Measurements from ENCODE around the gene NOD2. TPM values are rescaled to one million over a fixed set of nuclear protein-coding genes. Genes with fewer than 3 reads are reported as not detected.
A peak's percentile ranks its signal among the peaks of the same experiment; 100 is the strongest.

The NOD2 gene
- total RNA-seq, 2 donors from 2014 or later: 1.3 to 1.4 TPM

DNA sequence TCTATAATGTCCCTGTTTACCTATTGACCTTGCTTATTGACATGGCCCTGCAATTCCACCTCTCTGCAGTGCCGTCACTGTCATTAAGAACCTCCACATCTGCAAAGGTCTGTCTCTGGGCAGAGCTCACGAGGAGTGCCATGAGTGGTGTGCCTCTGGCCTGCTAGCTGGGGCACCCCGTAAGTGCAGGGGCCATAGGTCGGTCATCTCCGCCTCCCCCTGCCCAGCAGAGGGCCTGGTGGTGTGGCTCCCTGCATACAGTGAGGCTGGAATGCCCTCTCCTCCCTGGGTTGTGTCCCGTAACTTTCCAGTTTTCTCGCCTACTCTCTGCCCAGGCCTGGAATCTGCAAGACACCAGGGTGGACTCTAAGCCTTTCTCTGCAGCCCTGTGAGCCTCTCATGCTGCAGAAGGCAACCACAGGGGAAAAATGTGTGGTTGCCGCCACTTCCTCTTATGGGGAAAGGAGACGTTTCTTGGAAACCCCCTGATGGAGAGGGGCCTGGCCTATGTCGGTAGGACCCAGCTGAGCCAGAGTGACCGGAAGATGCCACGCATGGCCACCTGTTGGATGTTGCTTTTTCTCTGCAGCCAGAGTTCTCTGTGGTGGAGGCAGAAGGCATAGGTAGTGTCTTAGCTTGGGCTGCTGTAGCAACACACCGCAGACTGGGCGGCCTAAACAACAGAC lies 9.6 kb upstream of the NOD2 start:
- intact Hi-C loops (cut with DNase I): no loop called here
- ATAC-seq (peak; percentile 30 to 32), DNase-seq (no peak)

DNA sequence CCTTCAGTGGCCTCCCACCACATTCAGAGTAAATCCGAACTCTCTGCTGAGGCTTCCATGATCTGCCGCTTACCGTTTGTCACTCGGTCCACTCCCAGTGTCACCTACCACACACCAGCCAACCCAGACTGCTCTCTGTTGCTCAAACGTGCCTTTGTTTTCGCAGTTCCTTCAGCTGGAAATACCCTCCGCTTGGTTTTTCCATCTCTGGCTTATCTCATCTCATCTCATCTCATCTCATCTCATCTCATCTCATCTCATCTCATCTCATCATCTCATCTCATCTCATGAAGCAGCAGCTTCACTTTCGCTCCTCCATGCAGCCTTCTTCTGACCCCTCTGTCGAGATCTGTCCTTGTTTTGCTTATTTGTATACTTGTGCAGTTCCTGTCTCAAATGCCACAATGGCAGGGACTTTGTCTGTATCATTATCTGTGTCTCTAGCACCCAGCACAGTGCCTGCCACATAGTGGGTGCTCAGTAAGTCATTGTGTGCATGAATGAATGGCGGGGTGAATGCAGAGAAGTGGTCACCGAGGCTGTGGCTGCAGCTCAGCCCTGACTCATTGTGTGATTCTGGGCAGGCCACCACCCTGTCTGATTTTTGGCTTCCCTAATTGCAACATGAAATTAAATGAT lies 8.5 kb upstream of the NOD2 start:
- no peak for DNase-seq

DNA sequence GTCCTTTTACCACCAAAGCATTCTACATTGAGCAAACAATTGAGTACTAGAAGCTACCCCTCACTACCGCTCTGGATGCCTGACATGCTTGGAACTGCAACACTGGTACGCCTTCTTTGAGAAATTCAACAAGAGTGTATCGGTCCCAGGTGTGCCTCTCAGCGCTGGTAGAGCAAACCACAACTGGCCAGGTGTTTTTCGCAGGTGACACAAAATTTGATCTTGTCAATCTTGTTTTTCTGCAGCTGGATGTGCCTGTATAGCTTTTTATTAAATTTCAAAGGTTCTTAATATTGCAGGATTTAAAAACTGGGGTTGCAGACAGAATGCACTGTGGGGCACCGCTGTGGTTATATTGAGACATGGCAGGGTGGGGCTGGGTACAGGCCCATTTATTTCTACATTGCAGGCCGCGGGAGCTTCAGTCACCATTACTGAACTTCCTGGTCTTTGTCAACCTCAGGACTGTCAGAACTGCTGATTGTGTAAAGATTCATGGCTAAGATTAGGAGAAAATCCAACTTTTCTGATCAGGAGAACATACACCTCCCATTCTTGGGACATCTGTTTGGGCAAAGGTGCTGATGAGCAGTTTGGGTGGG lies 7.8 kb upstream of the NOD2 start:
- no peak for DNase-seq
- intact Hi-C loops (cut with DNase I): no loop called here
- ATAC-seq: peak in 1 of 2 donors; percentile 45

More for the DNA sequence above, 8.5 kb upstream of the NOD2 start:
- intact Hi-C loops (cut with DNase I): no loop called here
- peak in 1 of 2 donors; percentile 19 for ATAC-seq

DNA sequence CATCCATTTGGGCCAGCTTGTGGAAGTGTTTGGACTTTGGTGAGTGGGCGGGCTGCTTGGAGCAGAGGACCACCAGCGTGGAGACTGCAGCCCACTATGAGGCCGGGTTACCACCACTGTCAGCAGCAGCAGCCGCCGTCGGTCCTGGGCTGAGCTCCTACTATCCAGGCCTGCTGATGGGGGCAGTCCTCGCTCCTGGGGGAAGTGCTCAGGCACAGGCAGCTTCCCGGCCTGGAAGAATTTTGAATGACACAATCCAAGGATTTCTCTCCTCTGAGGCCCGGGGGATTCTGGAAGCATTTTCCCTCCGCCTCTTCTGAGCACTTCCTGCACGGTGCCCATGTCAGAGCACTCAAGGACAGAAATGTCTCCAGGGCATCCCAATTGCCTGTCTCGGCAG lies 5.3 kb upstream of the NOD2 start:
- ATAC-seq (peak in 1 of 2 donors; percentile 13), DNase-seq (no peak)
- intact Hi-C loops (cut with DNase I): no loop called here

DNA sequence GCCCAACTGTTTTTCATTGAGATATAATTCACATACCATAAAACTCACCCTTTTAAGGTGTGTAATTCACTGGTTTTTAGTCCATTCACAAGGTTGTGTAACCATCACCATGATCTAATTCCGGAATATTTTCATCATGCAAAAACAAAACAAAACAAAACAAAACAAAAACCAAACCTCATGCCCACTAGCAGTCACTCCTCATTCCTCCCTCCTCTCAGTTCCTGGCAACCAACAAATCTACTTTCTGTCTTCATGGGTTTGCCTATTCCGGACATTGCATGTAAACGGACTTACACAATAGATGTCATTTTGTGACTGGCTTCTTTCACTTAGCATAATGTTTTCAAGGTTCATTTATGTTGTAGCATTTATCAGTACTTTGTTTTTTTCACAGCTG lies 4.5 kb upstream of the NOD2 start:
- no peak for DNase-seq
- ATAC-seq: no peak
- intact Hi-C loops (cut with DNase I): no loop called here

DNA sequence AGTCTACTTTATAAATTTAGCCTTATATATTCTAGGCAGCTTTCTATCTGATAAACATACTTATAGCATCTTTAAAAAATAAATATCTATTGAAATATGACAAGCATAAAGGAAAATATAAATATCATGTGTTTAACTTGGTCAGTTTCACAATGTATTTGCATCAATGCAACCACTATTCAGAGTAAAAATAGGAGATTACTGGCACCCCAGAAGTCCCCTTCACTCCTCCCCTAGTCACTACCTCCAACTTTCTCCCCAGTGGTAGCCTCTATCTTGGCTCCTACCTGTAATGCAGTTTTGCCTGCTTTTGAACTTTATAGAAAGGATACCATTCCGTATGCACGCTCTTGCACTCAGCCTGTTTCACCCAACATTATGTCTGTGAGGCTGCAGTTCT lies 3.2 kb upstream of the NOD2 start:
- DNase-seq (no peak), ATAC-seq (no peak)
- intact Hi-C loops (cut with DNase I): no loop called here

DNA sequence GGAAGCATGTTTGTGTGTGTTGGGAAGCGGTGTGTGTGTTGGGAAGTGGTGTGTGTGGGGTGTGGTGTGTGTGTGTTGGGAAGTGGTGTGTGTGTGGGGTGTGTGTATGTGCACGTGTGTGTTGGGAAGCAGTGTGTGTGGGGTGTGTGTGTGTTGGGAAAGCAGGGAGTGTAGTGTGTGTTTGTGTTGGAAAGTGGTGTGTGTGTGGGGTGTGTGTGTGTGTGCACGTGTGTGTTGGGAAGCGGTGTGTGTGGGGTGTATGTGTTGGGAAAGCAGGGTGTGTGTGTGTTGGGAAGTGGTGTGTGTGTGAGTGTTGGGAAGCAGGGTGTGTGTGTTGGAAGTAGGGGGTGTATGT lies 785 bp upstream of the NOD2 start:
- intact Hi-C loops (cut with DNase I): no loop called here
- ATAC-seq: no peak
- DNase-seq: no peak

DNA sequence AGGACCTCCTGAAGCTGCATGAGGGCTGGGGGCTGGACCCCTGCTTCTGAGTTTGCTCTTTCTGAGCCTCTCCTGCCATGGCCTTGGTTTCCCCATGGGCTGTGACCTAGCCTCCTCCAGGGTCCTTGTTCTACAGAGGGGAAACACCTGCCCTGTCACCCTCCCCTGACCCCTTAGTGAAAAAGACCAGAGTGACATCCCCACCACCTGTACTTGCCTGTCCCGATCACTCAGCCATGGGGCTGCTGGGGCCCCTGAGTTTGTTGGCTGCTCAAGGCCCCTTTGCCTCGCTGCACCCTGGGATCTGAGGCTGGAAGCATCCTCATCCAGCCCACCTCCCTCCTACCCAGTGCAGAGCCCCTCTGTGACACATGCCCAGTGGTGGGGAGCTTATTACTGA lies 800 bp downstream of the NOD2 start:
- ATAC-seq (no peak), DNase-seq (no peak)
- intact Hi-C loops (cut with DNase I): no loop called here

DNA sequence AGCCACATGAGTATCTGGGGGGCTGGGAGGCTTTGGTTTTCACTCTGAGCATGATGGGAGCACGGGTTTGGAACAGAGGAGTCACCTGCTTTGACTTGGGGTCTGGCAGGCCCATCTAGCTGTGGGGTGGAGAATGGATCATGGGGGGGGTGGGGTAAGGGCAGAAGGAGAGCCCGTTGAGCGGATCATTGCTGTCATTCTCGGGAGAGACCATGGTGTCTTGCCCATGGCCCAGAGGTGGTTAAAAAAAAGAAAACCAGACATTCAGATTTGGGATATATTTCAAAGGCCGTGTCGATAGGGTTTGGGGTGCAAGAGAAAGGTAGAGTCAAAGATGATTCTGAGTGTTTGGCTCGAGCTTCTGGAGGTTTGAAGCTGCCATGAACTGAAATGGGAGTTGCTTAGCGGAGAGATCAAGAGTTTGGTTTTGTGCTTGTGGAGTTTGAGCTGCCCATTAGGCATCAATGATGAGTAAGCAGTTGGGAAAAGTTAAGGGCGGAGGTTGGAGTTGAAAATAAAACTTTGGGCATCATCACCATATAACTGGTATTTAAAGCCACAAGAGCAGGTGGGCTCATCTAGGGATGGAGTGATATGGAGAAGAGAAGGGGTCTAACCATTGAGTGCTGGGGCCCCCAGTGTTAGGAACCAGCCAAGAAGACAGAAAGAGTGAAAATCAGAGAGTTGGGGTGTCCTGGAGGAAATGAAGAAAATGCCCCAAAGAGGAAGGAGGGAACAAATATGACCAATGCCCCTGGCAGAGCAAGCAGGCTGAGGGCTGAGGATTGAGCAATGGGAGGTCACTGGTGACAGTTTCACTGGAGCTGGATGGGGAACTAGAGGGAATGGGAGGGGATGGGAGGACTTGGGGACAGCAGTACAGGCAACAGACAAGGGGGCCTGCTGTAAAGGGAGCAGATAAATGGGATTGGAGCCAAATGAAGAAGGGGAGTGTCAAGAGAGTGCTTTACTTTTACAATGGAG lies 1.9 kb downstream of the NOD2 start:
- ATAC-seq: peak in 1 of 2 donors; percentile 56
- peak; percentile 47 for DNase-seq
- intact Hi-C loops (cut with DNase I): no loop called here

DNA sequence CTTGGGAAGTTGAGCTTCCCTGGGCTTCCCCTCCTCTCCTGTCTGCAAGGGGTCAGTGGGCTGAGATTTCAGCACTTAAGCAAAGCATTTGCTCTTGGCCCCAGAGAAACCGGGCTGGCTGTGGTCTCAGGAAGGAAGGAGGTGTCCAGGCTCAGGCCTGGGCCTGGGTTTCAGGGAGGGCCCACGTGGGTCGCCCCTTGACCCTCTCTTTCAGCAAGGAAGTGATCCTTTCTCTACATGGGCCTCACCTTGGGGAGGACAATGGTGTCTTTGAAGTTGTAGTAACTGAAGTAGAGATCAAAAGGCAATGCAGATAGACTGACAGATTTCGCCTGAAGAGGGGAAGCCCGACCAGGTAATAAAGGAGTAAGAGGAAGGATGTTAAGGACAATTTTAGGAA lies 2.7 kb downstream of the NOD2 start:
- intact Hi-C loops (cut with DNase I): no loop called here
- DNase-seq: no peak
- ATAC-seq: no peak

DNA sequence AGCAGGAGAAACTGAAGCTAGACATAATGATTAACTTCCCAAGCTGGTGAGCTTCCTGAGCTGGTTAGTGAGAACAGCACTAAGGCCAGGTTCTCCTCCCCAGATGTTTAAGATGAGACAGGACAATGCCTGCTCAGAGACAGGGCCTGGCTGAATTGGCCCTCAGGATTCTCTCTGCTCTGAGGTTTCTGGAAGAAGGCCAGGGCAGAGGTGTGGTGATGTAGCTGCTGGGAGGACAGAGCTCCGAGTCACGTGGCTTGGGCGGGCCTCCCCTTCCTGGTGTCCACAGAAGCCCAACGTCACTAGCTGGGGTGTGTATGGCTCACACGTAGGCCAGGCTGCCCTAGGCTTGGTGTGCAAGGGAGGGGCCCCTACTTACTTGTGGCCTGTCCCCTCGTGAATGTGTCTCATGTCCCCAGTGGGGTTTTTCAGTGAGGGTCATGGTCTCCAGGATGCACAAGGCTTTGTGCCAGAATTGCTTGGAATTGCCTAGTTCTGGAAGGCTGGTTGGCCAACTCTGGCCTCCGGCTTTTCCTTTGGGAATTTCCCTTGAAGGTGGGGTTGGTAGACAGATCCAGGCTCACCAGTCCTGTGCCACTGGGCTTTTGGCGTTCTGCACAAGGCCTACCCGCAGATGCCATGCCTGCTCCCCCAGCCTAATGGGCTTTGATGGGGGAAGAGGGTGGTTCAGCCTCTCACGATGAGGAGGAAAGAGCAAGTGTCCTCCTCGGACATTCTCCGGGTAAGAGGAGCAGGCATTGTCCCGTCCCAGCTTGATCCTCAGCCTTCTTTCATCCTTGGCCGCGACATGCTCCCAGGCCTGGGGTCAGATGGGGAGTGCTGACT lies 3.4 kb downstream of the NOD2 start:
- ATAC-seq (peak; percentile 34 to 85), DNase-seq (peak; percentile 86)
- intact Hi-C loops (cut with DNase I): no loop called here

DNA sequence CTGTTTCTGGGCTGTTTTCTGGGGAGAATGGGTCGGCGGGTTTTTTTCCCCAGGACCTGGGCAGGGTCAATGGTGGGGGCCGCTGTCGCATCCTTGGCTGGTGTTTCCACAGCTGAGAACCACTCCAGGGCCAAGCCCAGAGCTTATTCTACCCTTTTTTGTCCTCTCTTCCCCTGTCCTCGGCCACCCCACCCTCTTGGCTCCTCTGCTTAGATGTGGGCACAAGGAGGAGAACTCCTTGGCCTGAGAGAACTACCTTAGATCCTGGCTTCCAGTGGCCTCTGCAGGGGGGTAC lies 4.0 kb downstream of the NOD2 start:
- DNase-seq (no peak), ATAC-seq (no peak)
- intact Hi-C loops (cut with DNase I): no loop called here

DNA sequence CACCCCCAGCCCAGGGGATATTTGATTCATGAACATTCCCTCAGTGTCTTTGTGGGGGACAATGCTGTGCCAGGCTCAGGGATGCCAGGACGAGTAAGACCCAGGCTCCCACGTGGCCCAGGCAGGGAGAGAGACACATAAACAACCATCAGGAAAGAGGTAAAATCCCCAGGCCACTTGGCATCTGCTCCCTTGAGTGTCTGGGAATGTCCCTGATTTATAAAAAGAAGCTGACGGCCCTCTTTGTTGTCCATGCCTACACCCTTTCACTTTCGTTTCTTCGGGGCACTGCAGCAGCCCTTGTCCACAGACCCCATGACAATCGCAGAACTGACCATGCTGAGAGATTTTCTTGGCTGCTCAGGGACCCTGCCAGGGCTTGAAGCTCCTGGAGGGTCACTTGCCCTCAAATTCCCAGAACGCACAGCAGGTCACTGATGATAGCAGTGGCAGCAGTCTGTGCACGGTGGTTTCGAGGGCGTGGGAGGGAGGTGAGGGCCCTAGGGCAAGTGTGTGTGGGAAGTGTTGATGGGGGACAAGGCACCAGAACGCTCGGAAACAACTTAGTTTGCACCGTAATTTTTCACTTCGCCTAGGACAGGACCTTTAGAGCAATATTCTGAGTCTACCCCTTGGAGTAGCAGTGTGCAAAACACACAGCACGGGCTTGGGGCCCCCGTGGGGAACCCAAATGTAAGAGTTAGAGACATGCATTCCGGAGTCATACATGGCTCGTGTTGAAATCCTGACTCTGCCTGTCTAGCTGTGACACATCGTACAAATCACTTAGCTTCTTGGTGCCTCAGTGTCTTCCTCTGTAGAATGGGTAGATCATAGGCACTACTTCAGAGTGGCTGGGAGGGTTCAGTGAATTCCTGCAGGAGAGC lies 4.7 kb downstream of the NOD2 start:
- intact Hi-C loops (cut with DNase I): no loop called here
- ATAC-seq (peak; percentile 59 to 62), DNase-seq (no peak)

DNA sequence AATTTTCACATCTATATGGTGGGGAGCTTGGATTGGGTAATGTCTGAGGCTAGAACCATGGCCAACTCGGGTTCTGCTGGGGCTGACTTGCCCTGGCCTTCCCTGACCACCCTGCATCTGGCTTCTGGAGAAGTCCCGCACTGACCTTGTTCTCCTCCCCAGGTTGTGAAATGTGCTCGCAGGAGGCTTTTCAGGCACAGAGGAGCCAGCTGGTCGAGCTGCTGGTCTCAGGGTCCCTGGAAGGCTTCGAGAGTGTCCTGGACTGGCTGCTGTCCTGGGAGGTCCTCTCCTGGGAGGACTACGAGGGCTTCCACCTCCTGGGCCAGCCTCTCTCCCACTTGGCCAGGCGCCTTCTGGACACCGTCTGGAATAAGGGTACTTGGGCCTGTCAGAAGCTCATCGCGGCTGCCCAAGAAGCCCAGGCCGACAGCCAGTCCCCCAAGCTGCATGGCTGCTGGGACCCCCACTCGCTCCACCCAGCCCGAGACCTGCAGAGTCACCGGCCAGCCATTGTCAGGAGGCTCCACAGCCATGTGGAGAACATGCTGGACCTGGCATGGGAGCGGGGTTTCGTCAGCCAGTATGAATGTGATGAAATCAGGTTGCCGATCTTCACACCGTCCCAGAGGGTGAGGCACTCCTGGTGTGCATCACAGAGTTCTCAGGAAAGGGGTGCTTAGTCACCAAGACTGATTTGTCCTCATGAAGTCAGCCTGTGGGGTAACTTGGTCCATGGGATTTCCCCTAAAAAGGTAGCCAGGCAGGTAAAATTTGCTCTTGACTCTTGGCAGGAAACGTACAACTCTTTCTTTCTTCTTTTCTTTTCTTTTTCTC lies 6.1 kb downstream of the NOD2 start:
- ATAC-seq (peak in 1 of 2 donors; percentile 43), DNase-seq (no peak)
- intact Hi-C loops (cut with DNase I): no loop called here

DNA sequence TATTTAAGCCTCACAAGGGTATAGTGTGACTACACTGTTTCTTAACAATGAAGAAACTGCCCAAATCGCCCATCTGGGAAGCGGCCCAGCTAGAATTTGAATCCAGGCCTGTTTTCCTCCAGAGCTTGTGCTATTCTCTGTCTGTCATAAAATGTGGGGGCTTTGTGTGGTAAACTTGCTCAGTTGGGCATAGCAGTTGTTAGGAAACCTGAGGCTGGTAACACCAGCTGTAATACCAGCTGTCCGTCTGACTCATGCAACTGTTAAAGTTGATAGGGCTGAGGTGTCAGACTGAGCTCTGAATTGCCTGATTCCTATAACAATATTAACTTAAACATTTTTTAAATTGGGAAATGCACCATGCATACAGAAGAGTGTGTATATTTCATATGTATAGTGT lies 9.3 kb downstream of the NOD2 start:
- DNase-seq (no peak), ATAC-seq (no peak)
- intact Hi-C loops (cut with DNase I): no loop called here

DNA sequence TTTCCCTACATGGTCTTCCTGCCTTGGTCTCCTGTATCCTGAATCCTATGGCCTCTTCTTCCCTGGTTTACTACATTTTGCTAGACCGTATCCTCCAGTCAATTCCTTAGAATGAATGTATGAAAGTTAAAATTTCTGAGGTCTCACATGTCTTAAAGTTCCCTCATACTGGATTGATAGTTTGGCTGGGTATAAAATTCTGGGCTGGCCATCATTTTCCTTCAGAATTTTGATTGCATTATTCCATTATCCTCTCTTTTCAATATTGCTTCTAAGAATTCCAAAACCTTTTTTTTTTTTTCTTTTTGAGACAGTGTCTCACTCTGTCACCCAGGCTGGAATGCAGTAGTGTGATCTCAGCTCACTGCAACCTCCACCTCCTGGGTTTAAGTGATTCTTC lies 10.8 kb downstream of the NOD2 start:
- intact Hi-C loops (cut with DNase I): no loop called here
- DNase-seq: no peak

DNA sequence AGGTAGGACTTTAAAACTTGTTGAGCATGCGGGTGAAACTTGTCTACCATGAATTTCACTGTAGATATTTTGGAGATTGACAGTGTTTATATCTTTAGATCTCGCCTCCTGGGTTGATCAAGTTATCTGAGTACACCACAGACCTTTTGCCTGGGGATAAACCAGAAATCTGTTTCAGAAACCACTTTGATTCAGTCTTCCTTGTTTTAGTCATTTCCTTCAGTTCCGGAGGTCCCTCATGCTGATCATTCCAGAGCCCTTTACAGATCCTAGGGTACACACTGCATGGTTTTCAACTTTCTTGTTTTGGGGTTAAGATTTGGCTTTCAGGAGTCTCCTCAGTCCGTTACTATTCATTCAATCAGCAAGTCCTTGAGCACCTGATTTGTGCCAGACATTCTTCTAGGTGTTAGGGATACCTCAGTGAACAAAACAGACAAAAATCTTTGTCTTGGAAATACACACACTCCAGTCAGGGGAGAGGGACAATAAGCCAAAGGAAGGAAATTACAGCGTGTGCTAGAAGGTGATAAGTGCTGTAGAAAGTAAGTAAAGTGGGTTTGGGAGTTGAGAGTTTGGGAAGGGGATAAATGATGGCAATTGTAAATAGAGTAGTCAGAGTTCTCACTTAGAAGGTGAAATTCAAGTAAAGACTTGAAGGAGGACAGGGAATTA lies 12.2 kb downstream of the NOD2 start:
- DNase-seq: no peak
- intact Hi-C loops (cut with DNase I): no loop called here

More for the DNA sequence above, 10.8 kb downstream of the NOD2 start:
- no peak for ATAC-seq

More for the DNA sequence above, 12.2 kb downstream of the NOD2 start:
- ATAC-seq: no peak

Measured in left cardiac atrium (tissue), 4 donors.